Measurements from ENCODE around the gene PCBP3.

DNA sequence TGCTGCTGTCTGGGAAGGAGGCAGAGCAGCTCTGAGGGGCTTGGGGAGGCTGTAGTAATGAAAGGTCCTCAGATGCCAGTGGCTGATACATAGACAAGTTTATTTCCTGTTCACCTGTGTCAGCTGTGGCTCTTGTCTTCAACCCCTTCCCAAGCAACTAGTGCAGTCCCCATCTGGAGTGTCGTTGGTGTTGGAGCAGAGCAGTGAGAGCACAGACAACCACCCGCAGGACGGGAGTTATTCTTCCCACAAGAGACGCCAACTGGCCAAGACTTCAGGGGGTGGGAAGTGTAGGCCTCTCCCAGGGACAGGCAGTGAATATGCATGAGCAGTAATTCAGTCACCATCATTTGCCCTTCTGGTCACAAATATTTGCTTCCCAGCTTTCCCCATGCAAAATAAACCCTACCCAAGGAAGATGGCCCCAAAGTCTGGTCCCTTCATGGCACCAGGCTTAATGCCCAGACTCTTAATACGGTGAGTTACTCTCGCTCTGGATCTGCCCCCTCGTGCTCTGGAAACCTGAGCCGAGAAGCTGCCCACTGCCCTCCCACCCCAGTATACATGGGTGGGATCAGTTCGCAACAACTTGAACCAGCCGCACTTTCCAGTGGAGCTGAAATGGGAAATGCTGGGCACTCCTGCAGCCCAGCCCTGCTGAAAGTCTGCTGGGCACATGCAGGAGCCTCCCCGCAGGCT lies 184.5 kb downstream of the PCBP3 start:
- TF ChIP-seq KDM4B (CRISPR knock-in tag; IDR thresholded peaks at IDR 0.05) (no peak), ZNF749 (CRISPR knock-in tag; IDR thresholded peaks at IDR 0.05; ENCODE audit: borderline replicate concordance) (no peak), RAD21 (CRISPR knock-in tag; IDR thresholded peaks at IDR 0.05) (no peak), ZNF124 (CRISPR knock-in tag; IDR thresholded peaks at IDR 0.05) (no peak), MTA3 (CRISPR knock-in tag; IDR thresholded peaks at IDR 0.05) (no peak), CREB1 (IDR thresholded peaks at IDR 0.05) (no peak), CREB1 (CRISPR knock-in tag; IDR thresholded peaks at IDR 0.05) (no peak), ZC3H4 (CRISPR knock-in tag; IDR thresholded peaks at IDR 0.05; ENCODE audit: borderline replicate concordance) (no peak), NONO (IDR thresholded peaks at IDR 0.05) (no peak), NONO (CRISPR knock-in tag; conservative IDR thresholded peaks at IDR 0.05) (no peak), ZNF510 (CRISPR knock-in tag; IDR thresholded peaks at IDR 0.05; ENCODE audit: low read depth) (no peak), FOXJ3 (CRISPR knock-in tag; IDR thresholded peaks at IDR 0.05; ENCODE audit: borderline replicate concordance) (no peak), ZNF777 (CRISPR knock-in tag; IDR thresholded peaks at IDR 0.05) (no peak), PHF20 (CRISPR knock-in tag; IDR thresholded peaks at IDR 0.05) (no peak), ZBTB42 (CRISPR knock-in tag; IDR thresholded peaks at IDR 0.05) (no peak)
- TF ChIP-seq, protein P1, sequence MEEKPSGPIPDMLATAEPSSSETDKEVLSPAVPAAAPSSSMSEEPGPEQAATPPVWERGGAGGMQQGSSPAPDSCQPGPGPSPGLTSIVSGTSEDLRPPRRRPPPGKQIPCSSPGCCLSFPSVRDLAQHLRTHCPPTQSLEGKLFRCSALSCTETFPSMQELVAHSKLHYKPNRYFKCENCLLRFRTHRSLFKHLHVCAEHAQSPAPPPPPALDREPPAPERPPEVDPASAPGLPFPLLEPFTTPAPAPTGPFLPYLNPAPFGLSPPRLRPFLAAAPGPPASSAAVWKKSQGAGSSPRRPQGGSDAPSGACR (CRISPR knock-in tag; IDR thresholded peaks at IDR 0.05), result no peak

All from HepG2 (cell line).